NCI-H226 (cell line): Measurements from ENCODE around the gene SYNGR4.
"Not testable (repeated sequence)": the region's sequence is repeated elsewhere in the genome, so short reads cannot be mapped to it uniquely, and the experiment has no call there.

Experiments
- DNase-seq: peaks from one replicate; pipeline ENCODE4 v3.0.0-alpha.2; 2015

Gene SYNGR4, protein sequence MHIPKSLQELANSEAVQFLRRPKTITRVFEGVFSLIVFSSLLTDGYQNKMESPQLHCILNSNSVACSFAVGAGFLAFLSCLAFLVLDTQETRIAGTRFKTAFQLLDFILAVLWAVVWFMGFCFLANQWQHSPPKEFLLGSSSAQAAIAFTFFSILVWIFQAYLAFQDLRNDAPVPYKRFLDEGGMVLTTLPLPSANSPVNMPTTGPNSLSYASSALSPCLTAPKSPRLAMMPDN

DNA sequence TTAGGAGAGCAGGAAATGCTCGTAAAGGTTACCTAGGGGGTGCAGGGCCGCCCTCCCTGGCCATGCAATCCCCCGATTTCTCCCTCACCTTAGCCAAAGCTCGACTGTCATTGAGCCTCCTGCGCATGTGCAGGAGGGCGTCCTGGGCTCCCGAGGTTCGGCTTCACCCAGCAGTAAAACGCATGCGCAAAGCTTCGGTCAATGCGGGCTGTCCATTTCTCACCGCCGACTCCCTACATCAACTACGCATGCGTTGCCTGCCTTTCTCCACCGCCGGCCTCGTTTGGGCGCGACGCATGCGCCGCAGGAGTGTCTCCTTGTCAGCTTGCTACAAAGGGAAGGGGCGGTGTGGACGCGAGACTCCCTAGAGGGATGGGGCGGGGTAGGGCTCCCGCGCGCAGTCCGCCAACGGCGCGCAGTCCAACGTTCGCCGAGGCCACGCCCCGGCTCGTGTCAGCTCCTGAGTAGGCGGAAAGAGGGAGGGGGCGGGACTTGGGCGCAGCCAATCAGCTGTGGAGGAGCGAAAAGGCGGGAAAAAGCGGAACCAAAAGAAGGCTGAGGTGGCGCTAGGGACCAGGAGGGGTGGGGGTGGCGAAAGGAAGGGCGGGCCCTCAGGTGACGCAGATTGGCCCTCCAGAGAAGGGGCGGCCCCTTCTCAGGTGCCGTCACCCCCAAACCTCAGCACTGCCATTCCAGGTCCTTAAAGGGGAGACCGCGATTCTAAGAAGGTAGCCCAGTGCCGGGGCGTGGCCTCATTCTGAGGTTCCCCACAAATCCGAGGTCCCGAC, at the start of gene SYNGR4, which contains the start of gene TMEM143:
TSS of gene SYNGR4 (plus strand) at position 558 of the 788 bp plus-strand sequence. CDS start 1,476 bp downstream, outside the sequence.
TSS of gene TMEM143 (minus strand) at position 131 of the 788 bp plus-strand sequence. CDS start at position 111, 20 bp downstream.
- peak; percentile 98 for DNase-seq

DNA sequence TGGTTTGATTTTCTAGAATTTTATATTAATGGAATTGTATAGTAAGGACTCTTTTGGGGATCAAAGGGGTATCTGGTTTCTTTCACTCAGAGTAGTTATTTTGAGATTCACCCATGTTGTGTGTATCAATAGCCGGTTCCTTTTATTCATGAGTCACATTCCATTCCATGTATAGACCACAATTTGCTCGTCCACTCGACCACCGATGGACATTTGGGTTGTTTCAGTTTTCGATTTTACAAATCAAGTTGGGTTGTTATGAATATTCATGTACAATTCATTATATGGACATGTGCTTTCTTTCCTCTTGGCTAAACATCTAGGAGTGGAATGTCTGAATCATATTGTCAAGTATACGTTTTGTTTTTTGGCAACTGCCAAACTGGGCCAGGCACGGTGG, 48.5 kb upstream of the SYNGR4 start:
- no peak for DNase-seq

DNA sequence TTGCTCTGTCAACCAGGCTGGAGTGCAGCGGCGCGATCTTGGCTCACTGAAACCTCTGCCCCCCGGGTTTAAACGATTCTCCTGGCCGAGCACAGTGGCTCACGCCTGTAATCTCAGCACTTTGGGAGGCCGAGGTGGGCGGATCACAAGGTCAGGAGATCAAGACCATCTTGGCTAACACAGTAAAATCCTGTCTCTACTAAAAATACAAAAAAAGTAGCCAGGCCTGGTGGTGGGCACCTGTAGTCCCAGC, 46.5 kb upstream of the SYNGR4 start:
- DNase-seq: not testable (repeated sequence)

DNA sequence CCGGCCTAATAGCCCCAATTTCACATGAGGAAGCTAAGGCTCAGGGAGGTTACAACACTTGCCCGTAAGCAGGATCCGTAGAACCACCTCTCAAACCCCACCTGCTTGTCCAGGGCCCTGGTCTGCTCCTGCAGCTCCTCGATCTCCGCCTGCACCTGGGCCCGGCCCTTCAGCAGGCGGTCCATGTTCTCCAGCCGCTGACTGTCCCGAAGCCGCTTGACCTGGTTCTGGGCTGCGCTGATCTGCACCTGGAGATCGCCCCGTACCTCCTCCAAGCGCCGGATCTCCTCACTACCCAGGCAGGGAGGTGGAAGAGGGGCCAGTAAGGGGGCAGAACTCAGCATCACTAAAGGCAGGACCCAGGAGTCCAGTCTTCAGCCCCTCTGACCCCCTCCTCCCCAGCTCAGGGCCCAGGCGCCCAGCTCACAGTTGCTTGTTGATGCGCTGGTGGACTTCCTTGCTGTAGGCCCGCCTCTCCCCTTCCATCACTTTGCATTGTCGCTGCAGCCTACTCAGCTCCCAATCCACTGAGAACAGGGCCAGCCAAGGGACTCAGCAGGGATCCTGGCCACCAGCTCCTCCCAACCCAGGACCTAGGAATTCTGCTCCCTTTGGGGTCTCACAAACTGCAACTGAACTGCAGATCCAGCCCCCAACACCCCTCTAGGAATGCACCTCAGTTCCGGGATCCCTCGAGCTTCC, 45.7 kb upstream of the SYNGR4 start:
- DNase-seq: no peak

DNA sequence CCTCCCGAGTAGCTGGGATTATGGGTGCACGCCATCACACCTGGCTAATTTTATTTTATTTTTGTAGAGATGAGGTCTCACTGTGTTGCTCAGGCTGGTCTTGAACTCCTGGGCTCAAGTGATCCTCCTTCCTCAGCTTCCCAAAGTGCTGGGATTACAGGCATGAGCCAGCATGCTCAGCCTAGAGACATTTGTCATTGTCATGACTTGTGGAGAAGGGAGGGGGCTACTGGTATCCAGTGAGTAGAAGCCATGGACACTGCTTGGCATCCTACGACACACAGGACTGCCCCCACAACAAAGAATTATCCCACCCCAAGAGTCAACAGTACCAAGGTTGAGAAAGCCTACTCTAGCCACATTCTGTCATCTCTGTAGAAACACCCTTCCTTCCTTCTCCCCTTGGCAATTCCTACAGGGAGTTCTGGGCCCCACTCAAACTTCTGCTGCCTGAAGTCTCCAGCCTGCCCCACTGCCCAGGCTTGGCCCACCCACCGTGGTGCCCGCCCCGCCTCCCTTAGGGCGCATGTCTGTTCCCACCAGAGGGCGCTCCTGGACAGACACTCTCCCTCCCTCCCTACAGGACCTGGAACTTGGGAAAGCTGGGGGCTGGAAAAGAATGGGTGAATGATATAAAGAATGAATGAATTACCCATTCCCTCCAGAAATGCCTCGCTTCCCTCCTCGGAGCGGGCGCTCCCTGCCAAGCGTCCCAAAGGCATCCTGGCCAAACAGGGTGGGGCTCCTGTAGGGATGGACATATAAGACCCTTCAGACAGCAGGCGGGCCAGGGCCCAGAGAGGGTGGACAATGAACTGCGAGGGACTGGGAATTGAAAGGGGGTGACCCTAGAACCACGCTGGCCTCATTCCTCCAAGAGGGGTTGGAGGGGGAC, 44.3 kb upstream of the SYNGR4 start:
- DNase-seq: peak; percentile 62

DNA sequence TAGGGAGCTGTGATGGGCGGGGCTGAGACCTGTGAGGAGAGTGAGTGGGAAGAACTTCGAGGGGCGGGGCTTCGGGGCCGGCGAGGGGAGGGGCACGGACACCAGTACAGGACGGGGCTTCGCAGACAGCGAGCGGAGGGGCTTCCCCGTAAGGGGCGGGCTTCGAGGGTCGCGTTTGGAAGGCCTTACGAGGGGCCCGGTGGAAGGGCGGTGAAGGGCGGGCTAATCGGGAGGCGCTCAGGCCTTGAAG, 42.9 kb upstream of the SYNGR4 start:
- DNase-seq: peak; percentile 91

DNA sequence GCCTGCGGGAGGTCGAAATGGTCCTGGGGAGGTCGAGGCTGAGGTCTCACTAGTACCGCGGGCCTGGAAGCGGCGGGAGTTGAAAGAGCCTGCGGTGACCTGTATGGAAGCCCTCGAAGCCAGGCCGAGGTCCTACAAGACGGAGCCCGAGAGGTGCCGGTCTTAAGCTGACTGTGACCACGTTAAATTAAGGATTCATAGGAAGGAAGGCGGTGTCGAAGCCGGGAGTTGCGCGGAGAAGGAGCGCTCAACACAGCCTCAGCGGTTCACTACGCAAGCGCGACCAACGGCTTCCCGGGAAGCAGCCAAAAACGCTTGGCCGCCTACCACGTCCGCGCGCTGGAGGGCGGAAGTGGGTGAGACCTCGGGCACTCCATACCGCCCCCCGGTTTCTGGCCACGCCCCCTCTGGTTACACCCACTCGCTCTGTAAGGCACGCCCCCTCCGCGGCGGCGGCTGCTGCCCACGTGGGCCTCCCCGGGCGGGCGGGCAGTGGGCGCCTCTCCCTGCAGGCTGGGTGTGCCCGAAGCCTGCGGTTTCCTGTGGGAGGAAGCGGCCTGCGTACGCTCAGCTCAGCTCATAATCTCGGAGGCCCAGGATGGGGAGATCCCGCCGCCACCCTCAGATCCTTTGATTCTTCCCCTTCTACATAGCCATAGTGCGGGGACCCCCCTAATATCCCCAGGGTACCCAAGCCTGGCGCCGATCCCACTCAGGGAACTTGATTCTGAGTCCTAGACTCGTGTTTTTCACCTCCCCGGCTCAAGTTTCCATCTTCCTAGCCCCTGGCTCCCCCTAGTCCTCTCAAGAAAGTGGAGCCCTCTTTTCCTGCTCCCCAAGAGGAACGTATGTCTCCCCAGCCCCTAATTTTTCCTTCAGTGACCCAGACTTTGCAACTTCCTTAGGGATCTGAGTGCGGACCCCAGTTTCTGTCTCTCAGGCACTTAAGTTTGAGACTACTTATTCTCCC, 42.3 kb upstream of the SYNGR4 start:
- DNase-seq: peak; percentile 97

DNA sequence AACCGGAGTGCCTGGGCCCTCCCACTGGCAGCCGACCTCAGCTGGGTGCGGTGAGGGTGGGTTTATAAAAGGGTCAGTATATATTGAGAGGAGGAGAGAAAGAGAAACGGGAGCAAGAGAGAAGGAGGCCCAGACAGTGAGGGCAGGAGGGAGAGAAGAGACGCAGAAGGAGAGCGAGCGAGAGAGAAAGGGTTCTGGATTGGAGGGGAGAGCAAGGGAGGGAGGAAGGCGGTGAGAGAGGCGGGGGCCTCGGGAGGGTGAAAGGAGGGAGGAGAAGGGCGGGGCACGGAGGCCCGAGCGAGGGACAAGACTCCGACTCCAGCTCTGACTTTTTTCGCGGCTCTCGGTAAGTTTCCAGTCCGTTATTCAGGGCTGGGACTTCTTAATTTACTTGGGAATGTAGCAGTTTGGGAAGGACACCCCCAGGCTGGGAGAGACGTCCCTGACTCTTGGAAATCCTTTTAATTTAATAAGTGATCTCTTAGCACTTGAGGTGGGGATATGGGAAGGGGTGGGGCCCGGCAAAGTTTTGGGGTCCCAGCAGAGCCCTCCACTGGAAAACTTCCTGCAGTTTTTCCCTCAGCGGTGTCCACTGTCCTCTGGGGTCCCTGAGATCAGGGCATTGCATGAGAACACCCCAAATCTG, 38.8 kb upstream of the SYNGR4 start, which contains the start of gene EMP3:
TSS of gene EMP3 (plus strand) at position 288 of the 646 bp plus-strand sequence. CDS start 1,293 bp downstream, outside the sequence.
- DNase-seq: peak; percentile 92

DNA sequence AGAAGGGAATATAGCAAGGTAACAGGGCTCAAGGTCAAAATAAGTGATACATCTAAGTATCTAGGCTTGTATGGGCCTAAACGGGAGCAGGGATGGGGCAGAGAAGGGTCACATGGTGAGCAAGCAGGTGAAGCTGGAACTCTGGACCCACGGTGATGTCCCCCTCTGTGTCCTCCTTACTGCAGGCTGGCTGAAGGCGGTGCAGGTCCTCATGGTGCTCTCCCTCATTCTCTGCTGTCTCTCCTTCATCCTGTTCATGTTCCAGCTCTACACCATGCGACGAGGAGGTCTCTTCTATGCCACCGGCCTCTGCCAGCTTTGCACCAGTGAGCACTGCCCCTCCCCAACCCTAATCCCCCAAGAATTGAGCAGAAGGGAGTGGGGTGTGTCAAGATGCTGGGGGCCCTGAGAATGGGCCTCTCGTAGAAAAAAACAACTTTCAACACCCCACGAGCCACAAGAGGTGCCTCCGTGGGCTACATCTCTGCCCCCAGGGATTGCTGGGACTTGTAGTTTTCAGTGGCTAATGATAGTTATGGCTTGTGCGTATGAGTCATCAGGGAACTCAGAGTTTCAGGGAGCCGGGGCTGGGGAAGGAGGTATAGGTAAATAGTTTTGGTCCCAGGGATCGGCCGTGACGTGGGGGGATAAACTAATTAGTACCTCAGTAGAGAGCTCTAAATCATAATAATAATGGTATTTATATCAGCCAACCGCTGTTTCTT, 34.8 kb upstream of the SYNGR4 start:
- DNase-seq: peak; percentile 26

DNA sequence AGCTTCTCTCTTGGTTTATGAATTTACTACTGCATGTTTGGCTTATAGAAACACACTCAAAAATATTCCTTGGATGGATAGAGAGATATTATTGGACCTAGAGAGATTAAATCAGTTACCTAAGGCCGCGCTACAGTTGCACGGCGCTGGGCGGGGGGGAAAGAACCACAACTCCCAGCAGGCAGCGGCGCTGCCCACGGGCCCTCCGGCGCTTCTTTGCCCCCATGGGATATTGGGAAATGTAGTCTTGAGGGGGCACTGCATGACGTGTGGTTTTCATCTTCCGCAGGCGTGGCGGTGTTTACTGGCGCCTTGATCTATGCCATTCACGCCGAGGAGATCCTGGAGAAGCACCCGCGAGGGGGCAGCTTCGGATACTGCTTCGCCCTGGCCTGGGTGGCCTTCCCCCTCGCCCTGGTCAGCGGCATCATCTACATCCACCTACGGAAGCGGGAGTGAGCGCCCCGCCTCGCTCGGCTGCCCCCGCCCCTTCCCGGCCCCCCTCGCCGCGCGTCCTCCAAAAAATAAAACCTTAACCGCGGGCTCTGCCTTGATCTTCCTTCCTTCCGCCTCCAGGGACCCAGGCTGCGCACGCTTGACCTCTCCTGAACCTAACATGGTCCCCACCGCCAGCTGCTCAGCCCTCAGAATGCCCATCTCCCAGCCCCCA, 34.0 kb upstream of the SYNGR4 start:
- DNase-seq: no peak

DNA sequence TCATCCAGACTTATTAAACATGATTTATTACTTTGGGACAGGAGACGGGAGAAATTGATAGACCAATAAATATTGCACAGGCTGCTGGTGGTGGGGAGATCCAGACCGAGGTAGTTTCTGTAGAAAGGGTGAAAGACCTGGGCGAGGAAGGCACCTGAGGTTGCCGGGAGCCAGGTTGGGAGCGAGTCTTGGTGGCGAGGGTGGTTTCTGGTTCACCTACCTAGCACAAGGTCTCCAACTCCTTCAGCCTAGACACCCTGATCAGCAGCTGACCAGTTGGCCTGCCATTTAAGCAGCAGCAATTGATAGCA, 31.9 kb upstream of the SYNGR4 start:
- DNase-seq: no peak

DNA sequence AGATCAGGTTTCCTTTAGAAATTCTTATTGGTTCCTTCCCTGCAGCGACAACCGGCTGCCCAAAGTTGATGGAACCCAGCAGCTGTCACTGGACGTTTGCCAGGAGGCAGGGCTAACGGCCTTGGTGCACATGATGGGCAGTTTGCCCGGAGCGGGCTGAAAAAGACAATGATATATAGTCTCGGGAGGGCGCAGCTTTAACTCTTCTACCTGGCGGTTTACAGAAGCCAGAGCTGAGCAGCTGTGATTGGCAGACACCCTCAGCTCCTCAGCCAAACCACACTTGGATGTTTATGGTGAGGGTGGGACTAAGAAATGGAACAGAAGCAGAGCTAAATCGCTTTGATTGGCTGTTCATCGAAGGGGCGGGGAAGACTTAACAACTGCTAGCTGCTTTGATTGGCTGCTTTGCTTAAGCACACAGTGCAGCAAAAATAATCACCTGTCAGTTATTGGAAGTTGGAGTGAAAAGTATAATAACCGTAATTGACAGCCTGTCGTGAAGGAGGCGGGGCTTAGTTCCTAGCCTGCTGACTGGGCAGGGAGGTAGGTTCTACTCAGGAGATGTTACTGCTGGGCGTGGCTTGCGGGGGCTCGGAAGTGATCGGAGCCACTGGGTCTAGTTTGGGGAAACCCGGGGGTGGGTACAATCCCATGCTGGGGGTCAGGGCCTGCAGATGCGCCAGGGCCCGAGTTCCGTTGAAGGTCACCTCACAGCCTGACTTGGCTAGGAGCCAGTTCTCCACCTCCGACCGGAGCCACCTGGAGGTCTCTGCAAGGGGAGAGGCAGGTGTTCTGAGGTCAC, 31.3 kb upstream of the SYNGR4 start:
- DNase-seq: peak; percentile 99

DNA sequence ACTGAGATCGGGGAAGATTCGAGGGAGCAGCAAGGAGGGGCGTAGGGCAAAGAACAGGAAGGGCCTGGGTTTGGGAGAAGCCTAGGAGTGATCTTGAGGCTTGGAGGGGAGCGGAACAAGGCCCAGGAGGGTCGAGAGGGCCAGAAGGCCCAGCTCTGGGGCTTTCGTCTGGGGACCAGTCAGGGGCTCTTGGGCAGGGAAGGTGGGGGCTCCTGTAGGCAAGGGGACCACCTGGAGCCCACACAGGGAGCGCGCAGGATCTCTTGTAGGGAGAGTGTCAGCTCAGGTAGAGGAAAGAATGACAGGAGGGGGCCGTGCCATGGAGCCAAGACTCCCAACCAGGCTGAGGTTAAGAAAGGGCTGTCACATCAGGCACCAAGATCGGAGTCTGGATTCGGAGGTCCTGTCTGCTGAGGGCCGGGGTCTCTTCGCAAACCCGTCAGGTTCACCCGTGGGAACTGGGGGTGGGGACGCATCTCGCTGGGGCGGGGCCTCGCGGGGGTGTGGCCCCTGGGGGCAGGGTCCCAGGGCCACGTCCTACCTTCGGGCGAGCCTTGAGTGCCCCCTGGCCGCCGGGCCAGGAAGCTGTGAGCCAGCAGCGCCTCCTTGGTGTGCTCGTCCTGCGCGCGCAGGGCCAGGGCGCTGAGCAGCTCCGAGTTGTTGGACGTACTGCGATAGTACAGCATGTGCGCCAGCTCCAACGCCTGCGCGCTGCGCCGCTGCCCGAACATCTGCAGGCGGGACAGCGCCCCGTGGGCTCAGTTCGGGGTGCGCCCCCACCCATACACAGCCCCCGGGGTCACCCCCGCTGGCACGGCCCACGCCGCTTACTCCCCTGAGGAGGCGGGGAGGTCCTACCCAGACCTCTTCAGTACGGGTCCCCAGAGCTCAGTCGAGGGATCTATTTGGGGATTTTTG, 30.4 kb upstream of the SYNGR4 start:
- DNase-seq: peak; percentile 95

DNA sequence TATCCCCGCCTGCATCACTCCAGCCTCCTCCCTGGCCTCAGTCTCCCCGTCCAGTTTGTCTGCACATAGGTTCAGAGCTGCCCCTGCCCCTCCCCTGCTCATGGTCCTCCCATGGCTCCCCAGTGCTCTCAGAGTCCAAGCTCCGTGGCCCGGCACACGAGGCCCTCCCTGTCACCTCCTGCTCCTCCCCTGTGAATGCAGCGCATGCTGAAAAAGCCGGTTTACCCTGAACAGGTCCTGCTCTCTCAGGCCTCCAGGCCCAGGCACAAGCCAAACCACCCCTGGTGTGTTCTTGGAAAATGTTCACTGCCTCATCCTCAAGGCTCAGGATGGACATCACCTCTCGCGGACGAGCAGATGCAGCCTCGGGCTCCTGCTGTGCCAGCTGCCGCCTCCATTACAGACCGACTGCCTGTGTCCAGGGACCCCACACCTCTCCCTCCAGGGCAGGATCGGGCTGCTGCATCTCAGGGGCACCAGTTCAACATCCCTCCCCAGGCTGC, 25.9 kb upstream of the SYNGR4 start:
- no peak for DNase-seq

DNA sequence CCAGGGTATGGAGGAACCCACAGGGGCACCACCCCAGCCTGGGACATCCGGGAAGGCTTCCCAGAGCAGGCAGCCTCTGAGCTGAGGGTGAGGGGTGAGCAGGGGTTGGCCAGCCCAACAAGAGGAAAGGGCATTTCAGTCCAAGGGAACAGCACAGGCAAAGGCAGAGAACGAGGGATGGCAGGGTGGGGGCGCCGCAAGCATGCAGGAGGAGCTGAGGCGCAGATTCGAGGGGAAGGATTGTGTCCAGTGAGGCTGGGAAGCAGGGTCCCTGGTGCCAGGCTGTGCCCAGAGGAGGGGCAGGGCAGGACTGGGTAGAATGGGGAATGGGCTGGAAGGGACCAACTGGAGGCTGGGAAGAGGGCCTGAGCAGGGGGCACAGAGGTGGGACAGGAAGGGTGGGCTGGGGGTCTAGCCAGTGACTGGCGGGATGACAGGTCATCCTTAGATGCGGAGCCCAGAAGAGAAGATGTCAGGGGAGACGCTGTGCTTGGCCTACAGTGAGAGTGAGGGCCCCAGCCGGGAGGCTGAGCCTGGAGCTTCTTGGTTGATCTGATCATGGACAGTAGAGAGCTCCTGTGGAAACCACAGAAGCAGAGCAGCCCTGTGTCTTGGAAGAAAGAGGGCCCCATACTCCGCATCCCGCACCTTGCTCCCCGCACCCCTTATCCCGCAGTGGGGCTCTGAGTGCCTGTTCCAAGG, 25.2 kb upstream of the SYNGR4 start:
- no peak for DNase-seq

DNA sequence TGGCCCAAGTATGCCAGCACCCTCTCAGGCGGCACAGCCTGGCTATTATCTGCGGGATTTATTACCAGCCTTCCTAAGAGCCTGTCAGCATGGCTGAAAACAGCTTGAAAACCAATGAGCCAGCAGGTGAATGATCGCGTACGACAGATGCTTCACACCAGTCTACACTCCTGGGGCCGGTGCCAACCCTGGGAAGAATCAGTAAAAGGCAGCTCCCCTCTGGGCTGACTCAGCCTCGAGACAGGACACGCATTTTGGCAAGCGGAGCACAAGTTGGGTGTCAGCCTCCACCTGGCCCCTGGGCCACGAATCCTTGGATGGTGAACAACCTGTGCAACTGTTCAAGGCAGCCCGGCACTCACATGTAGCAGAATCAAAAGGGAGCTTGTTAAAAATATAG, 23.2 kb upstream of the SYNGR4 start:
- peak; percentile 86 for DNase-seq
